ENCODE measurements around the gene FABP3. TPM values are rescaled to one million over a fixed set of nuclear protein-coding genes. Genes with fewer than 3 reads are reported as not detected.

Gene FABP3
- polyA plus RNA-seq, 3 donors: not detected

GRCh38 chr1:31373897-31374486 lies 1.1 kb upstream of the FABP3 start:
- peaks cover 0 to 13% of the 10 kb centered on the region in 2 donors for H3K27me3 ChIP-seq (ENCODE audit: control insufficient read depth in 2 of 2, insufficient read depth in 2 of 2, low read length in 2 of 2)
- no peak overlapping the region for H2AFZ ChIP-seq (ENCODE audit: insufficient read depth, low read depth, low read length, poor library complexity, severe bottlenecking)
- peaks cover 12 to 16% of the 10 kb centered on the region in 2 donors for H3K4me1 ChIP-seq (ENCODE audit: control insufficient read depth in 1 of 2, insufficient read depth in 2 of 2, low read length in 2 of 2)
- intact Hi-C loops (cut with micrococcal nuclease): no loop called here
- DNase-seq: no peak
- peak overlapping the region in 1 of 3 experiments; percentile 42 for H3K4me3 ChIP-seq (replicated peaks in 1 of 3; ENCODE audit: low read depth in 2 of 3, low read length in 3 of 3)
- Mint-ChIP-seq H3K36me3 (peaks cover 0 to 7% of the 10 kb centered on the region in 2 donors), H3K4me3 (peak overlapping the region; percentile 68 to 89), H3K27me3 (ENCODE audit: low read depth in 3 of 3) (peaks cover 18 to 24% (median 24%) of the 10 kb centered on the region in 3 donors), H3K4me1 (peaks cover 21% of the 10 kb centered on the region), H3K27ac (no peak overlapping the region), H3K9me3 (peaks cover 0 to 2% (median 0%) of the 10 kb centered on the region in 7 donors)
- TF ChIP-seq, protein P1, sequence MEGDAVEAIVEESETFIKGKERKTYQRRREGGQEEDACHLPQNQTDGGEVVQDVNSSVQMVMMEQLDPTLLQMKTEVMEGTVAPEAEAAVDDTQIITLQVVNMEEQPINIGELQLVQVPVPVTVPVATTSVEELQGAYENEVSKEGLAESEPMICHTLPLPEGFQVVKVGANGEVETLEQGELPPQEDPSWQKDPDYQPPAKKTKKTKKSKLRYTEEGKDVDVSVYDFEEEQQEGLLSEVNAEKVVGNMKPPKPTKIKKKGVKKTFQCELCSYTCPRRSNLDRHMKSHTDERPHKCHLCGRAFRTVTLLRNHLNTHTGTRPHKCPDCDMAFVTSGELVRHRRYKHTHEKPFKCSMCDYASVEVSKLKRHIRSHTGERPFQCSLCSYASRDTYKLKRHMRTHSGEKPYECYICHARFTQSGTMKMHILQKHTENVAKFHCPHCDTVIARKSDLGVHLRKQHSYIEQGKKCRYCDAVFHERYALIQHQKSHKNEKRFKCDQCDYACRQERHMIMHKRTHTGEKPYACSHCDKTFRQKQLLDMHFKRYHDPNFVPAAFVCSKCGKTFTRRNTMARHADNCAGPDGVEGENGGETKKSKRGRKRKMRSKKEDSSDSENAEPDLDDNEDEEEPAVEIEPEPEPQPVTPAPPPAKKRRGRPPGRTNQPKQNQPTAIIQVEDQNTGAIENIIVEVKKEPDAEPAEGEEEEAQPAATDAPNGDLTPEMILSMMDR (IDR thresholded peaks at IDR 0.05): no peak
- WGBS (ENCODE audit: insufficient coverage): 0% methylated on average over 3 of the region's 11 CpGs
- no peaks in the 10 kb centered on the region for H4K20me1 ChIP-seq (ENCODE audit: insufficient read depth, low read length)
- H3K9ac ChIP-seq (ENCODE audit: insufficient read depth, low read length, poor library complexity, severe bottlenecking): no peak overlapping the region
- H3K4me2 ChIP-seq (replicated peaks; ENCODE audit: extremely low read depth, low read length, poor library complexity, severe bottlenecking): peak overlapping the region; percentile 36
- H3K36me3 ChIP-seq (replicated peaks in 1 of 2; ENCODE audit: control insufficient read depth in 1 of 2, insufficient read depth in 2 of 2, low read length in 2 of 2): no peaks in the 10 kb centered on the region
- H3K9me3 ChIP-seq (replicated peaks in 1 of 2; ENCODE audit: control insufficient read depth in 1 of 2, insufficient read depth in 1 of 2, low read length in 2 of 2): no peaks in the 10 kb centered on the region
- no peaks in the 10 kb centered on the region for H3K79me2 ChIP-seq (ENCODE audit: insufficient read depth, low read length)
- H3K27ac ChIP-seq (ENCODE audit: low read depth in 1 of 2, low read length in 2 of 2): no peak overlapping the region

GRCh38 chr1:31372751-31373055 lies 173 bp downstream of the FABP3 start:
- WGBS (ENCODE audit: insufficient coverage): 51% methylated on average over 10 of the region's 10 CpGs
- H3K9me3 ChIP-seq (replicated peaks in 1 of 2; ENCODE audit: control insufficient read depth in 1 of 2, insufficient read depth in 1 of 2, low read length in 2 of 2): no peaks in the 10 kb centered on the region
- Mint-ChIP-seq H3K9me3 (peaks cover 0 to 2% (median 0%) of the 10 kb centered on the region in 7 donors), H3K27ac (peak overlapping the region in 1 of 7 donors; percentile 71), H3K4me1 (peaks cover 21% of the 10 kb centered on the region), H3K27me3 (ENCODE audit: low read depth in 3 of 3) (peaks cover 18 to 24% (median 24%) of the 10 kb centered on the region in 3 donors), H3K4me3 (peak overlapping the region; percentile 24 to 75), H3K36me3 (peaks cover 0 to 7% of the 10 kb centered on the region in 2 donors)
- peaks cover 12 to 16% of the 10 kb centered on the region in 2 donors for H3K4me1 ChIP-seq (ENCODE audit: control insufficient read depth in 1 of 2, insufficient read depth in 2 of 2, low read length in 2 of 2)
- H3K79me2 ChIP-seq (ENCODE audit: insufficient read depth, low read length): no peaks in the 10 kb centered on the region
- no peak overlapping the region for H2AFZ ChIP-seq (ENCODE audit: insufficient read depth, low read depth, low read length, poor library complexity, severe bottlenecking)
- peak overlapping the region; percentile 36 for H3K4me2 ChIP-seq (replicated peaks; ENCODE audit: extremely low read depth, low read length, poor library complexity, severe bottlenecking)
- no peak overlapping the region for H3K27ac ChIP-seq (ENCODE audit: low read depth in 1 of 2, low read length in 2 of 2)
- intact Hi-C loops (cut with micrococcal nuclease): no loop called here
- peaks cover 0 to under 1% of the 10 kb centered on the region in 2 donors for H3K36me3 ChIP-seq (replicated peaks in 1 of 2; ENCODE audit: control insufficient read depth in 1 of 2, insufficient read depth in 2 of 2, low read length in 2 of 2)
- peak overlapping the region; percentile 17 for H3K9ac ChIP-seq (ENCODE audit: insufficient read depth, low read length, poor library complexity, severe bottlenecking)
- TF ChIP-seq, protein P1 (IDR thresholded peaks at IDR 0.05): no peak
- DNase-seq: no peak
- H4K20me1 ChIP-seq (ENCODE audit: insufficient read depth, low read length): no peaks in the 10 kb centered on the region
- H3K4me3 ChIP-seq (replicated peaks in 1 of 3; ENCODE audit: low read depth in 2 of 3, low read length in 3 of 3): peak overlapping the region in 2 of 3 experiments; percentile 29 to 42
- peaks cover 0 to 13% of the 10 kb centered on the region in 2 donors for H3K27me3 ChIP-seq (ENCODE audit: control insufficient read depth in 2 of 2, insufficient read depth in 2 of 2, low read length in 2 of 2)
